Ishikawa (cell line): ENCODE data around the gene GLIS1.

Experiments
- CEBPB ChIP-seq: IDR thresholded peaks from 2 replicates; pipeline ENCODE4 v1.6.1; 2012
- CREB1 ChIP-seq: IDR thresholded peaks from 2 replicates; pipeline ENCODE4 v1.6.1; 2012; ENCODE audit warnings: low read depth
- EP300 ChIP-seq: IDR thresholded peaks from 2 replicates; pipeline ENCODE4 v1.6.1; 2012; ENCODE audit warnings: borderline replicate concordance
- MAX ChIP-seq: IDR thresholded peaks from 2 replicates; pipeline ENCODE4 v1.6.1; 2012
- RAD21 ChIP-seq: IDR thresholded peaks from 2 replicates; pipeline ENCODE4 v1.6.1; 2012; ENCODE audit warnings: low read depth
- REST ChIP-seq: IDR thresholded peaks from 2 replicates; pipeline ENCODE4 v1.6.1; 2012; ENCODE audit warnings: low read depth, mild to moderate bottlenecking
- TAF1 ChIP-seq: IDR thresholded peaks from 2 replicates; pipeline ENCODE4 v1.6.1; 2012; ENCODE audit warnings: low read depth, mild to moderate bottlenecking
- TEAD4 ChIP-seq: IDR thresholded peaks from 2 replicates; pipeline ENCODE4 v1.6.1; 2012
- YY1 ChIP-seq: IDR thresholded peaks from 2 replicates; pipeline ENCODE4 v1.6.1; 2012; ENCODE audit warnings: low read depth
- ZBTB7A ChIP-seq: IDR thresholded peaks from 2 replicates; pipeline ENCODE4 v1.6.1; 2012; ENCODE audit warnings: low read depth

- TF ChIP-seq REST: no peak
- TF ChIP-seq TAF1: no peak
- no peak for TF ChIP-seq CEBPB
- no peak for TF ChIP-seq MAX
- TF ChIP-seq ZBTB7A: no peak
- TF ChIP-seq CREB1: no peak
- TF ChIP-seq YY1: no peak
- TF ChIP-seq EP300: no peak
- TF ChIP-seq RAD21: no peak
- TF ChIP-seq TEAD4: no peak
These were observed 85.8 kb downstream of the GLIS1 start for GRCh38 chr1:53653200-53653575.
